H9 (cell line): Measurements from ENCODE around the gene SLC7A14. TPM values are rescaled to one million over a fixed set of nuclear protein-coding genes. Genes with fewer than 3 reads are reported as not detected.

ENCODE experiments used
- DNase-seq: peaks from one replicate; pipeline ENCODE4 v3.0.0-alpha.2; 2017
- H2AFZ ChIP-seq: one replicate; pipeline ENCODE4 v1.6.1; 2013; ENCODE audit warnings: mild to moderate bottlenecking, low read length, control low read depth, moderate library complexity
- H2AK5ac ChIP-seq: 2 replicates; pipeline ENCODE4 v1.6.1; 2013; ENCODE audit warnings: low read length, control low read depth, mixed read lengths; ENCODE audit not compliant: insufficient read length
- H2BK120ac ChIP-seq: one replicate; pipeline ENCODE4 v1.6.1; 2013; ENCODE audit warnings: low read depth, mild to moderate bottlenecking, low read length, control low read depth, inconsistent platforms; ENCODE audit not compliant: poor library complexity, severe bottlenecking
- H2BK12ac ChIP-seq: 2 replicates; pipeline ENCODE4 v1.6.1; 2013; ENCODE audit warnings: low read length, control low read depth, mixed read lengths, low read depth; ENCODE audit not compliant: insufficient read length
- H2BK15ac ChIP-seq: 2 replicates; pipeline ENCODE4 v1.6.1; 2013; ENCODE audit warnings: low read depth, low read length, control low read depth
- H2BK20ac ChIP-seq: one replicate; pipeline ENCODE4 v1.6.1; 2013; ENCODE audit warnings: low read depth, mild to moderate bottlenecking, low read length, control low read depth, inconsistent platforms; ENCODE audit not compliant: poor library complexity, severe bottlenecking
- H2BK5ac ChIP-seq: 2 replicates; pipeline ENCODE4 v1.6.1; 2013; ENCODE audit warnings: low read length, control low read depth, mixed read lengths; ENCODE audit not compliant: insufficient read length
- H3K14ac ChIP-seq: 2 replicates; pipeline ENCODE4 v1.6.1; 2013; ENCODE audit warnings: low read length, control low read depth; ENCODE audit not compliant: insufficient read depth
- H3K18ac ChIP-seq: 2 replicates; pipeline ENCODE4 v1.6.1; 2013; ENCODE audit warnings: low read depth, mild to moderate bottlenecking, mixed read lengths, low read length, control low read depth; ENCODE audit not compliant: insufficient read length
- H3K23ac ChIP-seq: 2 replicates; pipeline ENCODE4 v1.6.1; 2013; ENCODE audit warnings: low read length, control low read depth, mixed read lengths, low read depth; ENCODE audit not compliant: insufficient read length
- H3K23me2 ChIP-seq: 2 replicates; pipeline ENCODE4 v1.6.1; 2013; ENCODE audit warnings: low read depth, mild to moderate bottlenecking, mixed read lengths, low read length, control low read depth; ENCODE audit not compliant: insufficient read length, poor library complexity, severe bottlenecking
- H3K27ac ChIP-seq: 2 replicates; pipeline ENCODE4 v1.5.1; 2013; ENCODE audit warnings: low read length, control low read depth, mixed read lengths, low read depth; ENCODE audit not compliant: insufficient read length
- H3K27me3 ChIP-seq: 2 replicates; pipeline ENCODE4 v1.6.1; 2013; ENCODE audit warnings: low read length, control low read depth, inconsistent platforms; ENCODE audit not compliant: insufficient read depth
- H3K4ac ChIP-seq: 2 replicates; pipeline ENCODE4 v1.6.1; 2013; ENCODE audit warnings: low read depth, mild to moderate bottlenecking, control low read depth, inconsistent platforms, low read length, moderate library complexity
- H3K4me1 ChIP-seq: 2 replicates; pipeline ENCODE4 v1.6.1; 2013; ENCODE audit warnings: low read length, control low read depth, inconsistent platforms; ENCODE audit not compliant: insufficient read depth
- H3K4me2 ChIP-seq: 2 replicates; pipeline ENCODE4 v1.6.1; 2013; ENCODE audit warnings: low read length, control low read depth, mixed read lengths; ENCODE audit not compliant: insufficient read length, insufficient read depth
- H3K56ac ChIP-seq: 2 replicates; pipeline ENCODE4 v1.6.1; 2013; ENCODE audit warnings: low read depth, mild to moderate bottlenecking, mixed read lengths, low read length, control low read depth; ENCODE audit not compliant: insufficient read length
- H3K79me1 ChIP-seq: 2 replicates; pipeline ENCODE4 v1.6.1; 2013; ENCODE audit warnings: low read depth, mild to moderate bottlenecking, moderate library complexity, low read length, control low read depth, inconsistent platforms; ENCODE audit not compliant: insufficient read depth, poor library complexity, severe bottlenecking
- H3K79me2 ChIP-seq: 2 replicates; pipeline ENCODE4 v1.6.1; 2013; ENCODE audit warnings: low read length, control low read depth, inconsistent platforms; ENCODE audit not compliant: insufficient read depth
- H3K9ac ChIP-seq: 2 replicates; pipeline ENCODE4 v1.6.1; 2013; ENCODE audit warnings: low read length, control low read depth, mixed read lengths; ENCODE audit not compliant: insufficient read length; ENCODE audit errors: extremely low read depth
- H3K9me3 ChIP-seq: one replicate; pipeline ENCODE4 v1.6.1; 2013; ENCODE audit warnings: low read depth, low read length, inconsistent platforms; ENCODE audit not compliant: control insufficient read depth
- H3T11ph ChIP-seq: one replicate; pipeline ENCODE4 v1.6.1; 2013; ENCODE audit warnings: mild to moderate bottlenecking, low read length, control low read depth, inconsistent platforms
- H4K20me1 ChIP-seq: one replicate; pipeline ENCODE4 v1.6.1; 2013; ENCODE audit not compliant: control insufficient read depth, insufficient read length, insufficient read depth
- H4K5ac ChIP-seq: 2 replicates; pipeline ENCODE4 v1.6.1; 2013; ENCODE audit warnings: low read depth, mild to moderate bottlenecking, mixed read lengths, low read length, control low read depth; ENCODE audit not compliant: insufficient read length
- H4K8ac ChIP-seq: replicated peaks from 2 replicates; pipeline ENCODE4 v1.6.1; 2013; ENCODE audit warnings: low read length, control low read depth, mixed read lengths, low read depth; ENCODE audit not compliant: insufficient read length
- H4K91ac ChIP-seq: 2 replicates; pipeline ENCODE4 v1.6.1; 2013; ENCODE audit warnings: low read depth, mild to moderate bottlenecking, moderate library complexity, mixed read lengths, low read length, control low read depth; ENCODE audit not compliant: insufficient read length
- H3K27ac Mint-ChIP-seq, 3 experiments: 2 replicates in 2 of 3; 3 replicates in 1 of 3; pipeline ENCODE4 v1.8.0; 2020 to 2021; ENCODE audit warnings: mixed read lengths in 3 of 3, mild to moderate bottlenecking in 1 of 3, moderate library complexity in 1 of 3
- H3K27me3 Mint-ChIP-seq: 2 replicates; pipeline ENCODE4 v1.8.0; 2021; ENCODE audit warnings: low read depth, mild to moderate bottlenecking, moderate library complexity, mixed read lengths
- H3K36me3 Mint-ChIP-seq, 3 experiments: 2 replicates in 2 of 3; 3 replicates in 1 of 3; pipeline ENCODE4 v1.8.0; 2020 to 2021; ENCODE audit warnings: low read depth in 3 of 3, mixed read lengths in 3 of 3; ENCODE audit not compliant: insufficient read depth in 1 of 3
- H3K4me1 Mint-ChIP-seq, 2 experiments: 2 replicates each; pipeline ENCODE4 v1.8.0; 2020; ENCODE audit warnings: mixed read lengths in 2 of 2
- H3K4me3 Mint-ChIP-seq, 2 experiments: 2 replicates in 1 of 2; 3 replicates in 1 of 2; pipeline ENCODE4 v1.8.0; 2020 to 2021; ENCODE audit warnings: mild to moderate bottlenecking in 2 of 2, mixed read lengths in 2 of 2, moderate library complexity in 1 of 2
- H3K9me3 Mint-ChIP-seq, 2 experiments: 2 replicates in 1 of 2; 3 replicates in 1 of 2; pipeline ENCODE4 v1.8.0; 2020; ENCODE audit warnings: mild to moderate bottlenecking in 2 of 2, mixed read lengths in 2 of 2, moderate library complexity in 1 of 2
- CTCF ChIP-seq: fragments of 200-600 bp; sonication (generic); conservative IDR thresholded peaks from 3 replicates; pipeline ENCODE4 v1.8.0; 2021; ENCODE audit warnings: antibody characterized with exemption, mild to moderate bottlenecking
- WGBS: extraction: QIAGEN DNeasy Blood & Tissue Kit; methylation state at CpG from one replicate; pipeline ENCODE4 v1.1.7; 2013; ENCODE audit warnings: missing lambda C conversion rate, low lambda C conversion rate, mixed read lengths; ENCODE audit not compliant: insufficient read length; ENCODE audit errors: extremely low coverage; 5-methylcytosine and 5-hydroxymethylcytosine counted together
- total RNA-seq: library from RNA; stranded (reverse); gene quantifications from 2 replicates; pipeline ENCODE4 v1.2.1, GENCODE V29; 2021

Gene SLC7A14
- total RNA-seq, 1 experiment from 2014 or later: 0.42 TPM

- no peak overlapping the region for H2BK15ac ChIP-seq
- no peak overlapping the region for H4K8ac ChIP-seq
- no peak overlapping the region for H2BK12ac ChIP-seq
- H3K56ac ChIP-seq: no peak overlapping the region
- no peak overlapping the region for H3K4me3 Mint-ChIP-seq
- H2BK120ac ChIP-seq: no peak overlapping the region
- H3K79me2 ChIP-seq: no peaks in the 10 kb centered on the region
- H3K27me3 ChIP-seq: no peaks in the 10 kb centered on the region
- no peak overlapping the region for H2BK5ac ChIP-seq
- no peak for DNase-seq
- no peaks in the 10 kb centered on the region for H3K79me1 ChIP-seq
- no peaks in the 10 kb centered on the region; the same call in 1 of the 2 replicates for H3K27me3 Mint-ChIP-seq
- no peak overlapping the region for H3K14ac ChIP-seq
- no peak overlapping the region for H2AK5ac ChIP-seq
- H3K4ac ChIP-seq: no peak overlapping the region
- H3K9me3 Mint-ChIP-seq: peaks cover 0 to 2% of the 10 kb centered on the region in 2 experiments; a peak in 2 of 5 replicates
- H3K9me3 ChIP-seq: no peaks in the 10 kb centered on the region
- no peaks in the 10 kb centered on the region for H4K20me1 ChIP-seq
- TF ChIP-seq CTCF: no peak
- H3T11ph ChIP-seq: no peak overlapping the region
- no peak overlapping the region for H3K4me2 ChIP-seq
- H3K23me2 ChIP-seq: no peaks in the 10 kb centered on the region
- H3K4me1 Mint-ChIP-seq: peaks cover 4 to 5% of the 10 kb centered on the region in 2 experiments; a peak in 3 of 4 replicates
- no peak overlapping the region for H2BK20ac ChIP-seq
- no peak overlapping the region for H2AFZ ChIP-seq
- no CpG with 5 or more reads among the region's 2 CpGs for WGBS
- no peak overlapping the region for H3K9ac ChIP-seq
- no peak overlapping the region for H3K27ac Mint-ChIP-seq
- no peak overlapping the region for H3K18ac ChIP-seq
- H3K36me3 Mint-ChIP-seq: 0 out of 7 replicates have a peak, but pooled peaks cover 0 to 2% (median 0%) of the 10 kb centered on the region in 3 experiments
- no peaks in the 10 kb centered on the region for H3K4me1 ChIP-seq
- H4K91ac ChIP-seq: no peak overlapping the region
- no peak overlapping the region for H3K27ac ChIP-seq
- no peak overlapping the region for H4K5ac ChIP-seq
- H3K23ac ChIP-seq: no peak overlapping the region
These were observed 19.5 kb downstream of the SLC7A14 start for GRCh38 chr3:170566413-170566812.
